WTC11 (cell line): ENCODE data around the gene HOXB3. TPM values are rescaled to one million over a fixed set of nuclear protein-coding genes. Genes with fewer than 3 reads are reported as not detected.

Source experiments
- ATAC-seq: fragments of 200-7000 bp; cut with Tn5 transposase; 2 replicates; pipeline ENCODE4 v1.10.0; 2021; ENCODE audit warnings: mild to moderate bottlenecking, moderate library complexity
- CTCF ChIA-PET: fragments of 300-600 bp; sonication (Branson Sonifier 250); formaldehyde crosslinking; loops from one replicate; lab custom pipeline; 2021; ENCODE audit warnings: antibody characterized with exemption; lab: Charles Lee
- POLR2A ChIA-PET: fragments of 350-600 bp; sonication (Branson Sonifier 250); formaldehyde crosslinking; loops from one replicate; lab custom pipeline; 2021; ENCODE audit warnings: antibody characterized with exemption; lab: Charles Lee
- DNase-seq: peaks from one replicate; pipeline ENCODE4 v3.0.0; 2021; ENCODE audit warnings: low spot score
- H3K27ac Mint-ChIP-seq: 2 replicates; pipeline ENCODE4 v1.8.0; 2021; ENCODE audit warnings: mixed read lengths
- H3K27me3 Mint-ChIP-seq: 2 replicates; pipeline ENCODE4 v1.8.0; 2021; ENCODE audit warnings: low read depth, mild to moderate bottlenecking, moderate library complexity, mixed read lengths
- H3K36me3 Mint-ChIP-seq: 2 replicates; pipeline ENCODE4 v1.8.0; 2021; ENCODE audit warnings: mixed read lengths
- H3K4me1 Mint-ChIP-seq: 2 replicates; pipeline ENCODE4 v1.8.0; 2022; ENCODE audit warnings: mixed read lengths
- H3K4me3 Mint-ChIP-seq: 2 replicates; pipeline ENCODE4 v1.8.0; 2021; ENCODE audit warnings: mild to moderate bottlenecking, moderate library complexity, mixed read lengths
- H3K9me3 Mint-ChIP-seq: 2 replicates; pipeline ENCODE4 v1.8.0; 2021; ENCODE audit warnings: mixed read lengths
- CREM ChIP-seq: sonication (generic); formaldehyde crosslinking; IDR thresholded peaks from 2 replicates; pipeline ENCODE4 v1.8.1; 2022; ENCODE audit warnings: mild to moderate bottlenecking, missing genetic modification reagents, moderate library complexity
- ESRRA ChIP-seq: sonication (generic); formaldehyde crosslinking; IDR thresholded peaks from 2 replicates; pipeline ENCODE4 v1.8.1; 2022; ENCODE audit warnings: mild to moderate bottlenecking, missing genetic modification reagents, borderline replicate concordance
- ETV6 ChIP-seq: sonication (generic); formaldehyde crosslinking; IDR thresholded peaks from 2 replicates; pipeline ENCODE4 v1.8.1; 2022; ENCODE audit warnings: mild to moderate bottlenecking, missing genetic modification reagents
- KAT7 ChIP-seq: sonication (generic); formaldehyde crosslinking; IDR thresholded peaks from 2 replicates; pipeline ENCODE4 v1.8.1; 2023; ENCODE audit warnings: missing genetic modification reagents, mild to moderate bottlenecking, borderline replicate concordance
- MXD4 ChIP-seq: fragments of 250-450 bp; sonication (Bioruptor Pico); IDR thresholded peaks from 2 replicates; pipeline ENCODE4 v1.8.0; 2021; ENCODE audit warnings: mild to moderate bottlenecking, moderate library complexity, borderline replicate concordance
- PRRX2 ChIP-seq: fragments of 250-450 bp; sonication (Bioruptor Pico); IDR thresholded peaks from 2 replicates; pipeline ENCODE4 v1.8.0; 2021; ENCODE audit warnings: mild to moderate bottlenecking
- ZBTB21 ChIP-seq: sonication (generic); formaldehyde crosslinking; IDR thresholded peaks from 2 replicates; pipeline ENCODE4 v1.8.1; 2023; ENCODE audit warnings: mild to moderate bottlenecking, missing genetic modification reagents, borderline replicate concordance
- ZNF317 ChIP-seq: sonication (generic); formaldehyde crosslinking; IDR thresholded peaks from 2 replicates; pipeline ENCODE4 v1.8.1; 2023; ENCODE audit warnings: low read depth, mild to moderate bottlenecking, moderate library complexity, missing genetic modification reagents, borderline replicate concordance
- ZNF396 ChIP-seq: fragments of 250-450 bp; sonication (Bioruptor Pico); IDR thresholded peaks from 2 replicates; pipeline ENCODE4 v1.8.0; 2021; ENCODE audit warnings: mild to moderate bottlenecking, moderate library complexity, borderline replicate concordance
- total RNA-seq: library from RNA; stranded (reverse); gene quantifications from 3 replicates; pipeline ENCODE4 v1.2.3, GENCODE V29; 2021
- TF ChIP-seq, protein P1 (sequence below): sonication (generic); formaldehyde crosslinking; IDR thresholded peaks from 2 replicates; pipeline ENCODE4 v1.8.0; 2022; ENCODE audit warnings: mild to moderate bottlenecking, missing genetic modification reagents
- TF ChIP-seq, protein P2 (sequence below): sonication (generic); formaldehyde crosslinking; IDR thresholded peaks from 2 replicates; pipeline ENCODE4 v1.8.0; 2023; ENCODE audit warnings: mild to moderate bottlenecking, missing genetic modification reagents
- TF ChIP-seq, protein P3 (sequence below): fragments of 200-600 bp; IDR thresholded peaks from 2 replicates; pipeline ENCODE4 v1.8.0; 2022; ENCODE audit warnings: antibody characterized with exemption
- TF ChIP-seq, protein P4 (sequence below): sonication (generic); formaldehyde crosslinking; IDR thresholded peaks from 2 replicates; pipeline ENCODE4 v1.8.1; 2022; ENCODE audit warnings: low read depth, mild to moderate bottlenecking, moderate library complexity, missing genetic modification reagents, borderline replicate concordance
- TF ChIP-seq, protein P5 (sequence below): sonication (generic); formaldehyde crosslinking; IDR thresholded peaks from 2 replicates; pipeline ENCODE4 v1.8.1; 2022; ENCODE audit warnings: low read depth, missing genetic modification reagents, borderline replicate concordance
- TF ChIP-seq, protein P6 (sequence below): fragments of 250-450 bp; sonication (Bioruptor Pico); IDR thresholded peaks from 2 replicates; pipeline ENCODE4 v2.1.2; 2022; ENCODE audit warnings: mild to moderate bottlenecking, moderate library complexity
- TF ChIP-seq, protein P7 (sequence below): fragments of 250-450 bp; sonication (Bioruptor Pico); IDR thresholded peaks from 2 replicates; pipeline ENCODE4 v1.8.0; 2021; ENCODE audit warnings: mild to moderate bottlenecking
- TF ChIP-seq, protein P8 (sequence below): sonication (generic); formaldehyde crosslinking; IDR thresholded peaks from 2 replicates; pipeline ENCODE4 v1.8.1; 2022; ENCODE audit warnings: mild to moderate bottlenecking, missing genetic modification reagents, moderate library complexity, borderline replicate concordance

Gene HOXB3
- total RNA-seq, 1 experiment from 2014 or later, result 0.09 TPM

DNA sequence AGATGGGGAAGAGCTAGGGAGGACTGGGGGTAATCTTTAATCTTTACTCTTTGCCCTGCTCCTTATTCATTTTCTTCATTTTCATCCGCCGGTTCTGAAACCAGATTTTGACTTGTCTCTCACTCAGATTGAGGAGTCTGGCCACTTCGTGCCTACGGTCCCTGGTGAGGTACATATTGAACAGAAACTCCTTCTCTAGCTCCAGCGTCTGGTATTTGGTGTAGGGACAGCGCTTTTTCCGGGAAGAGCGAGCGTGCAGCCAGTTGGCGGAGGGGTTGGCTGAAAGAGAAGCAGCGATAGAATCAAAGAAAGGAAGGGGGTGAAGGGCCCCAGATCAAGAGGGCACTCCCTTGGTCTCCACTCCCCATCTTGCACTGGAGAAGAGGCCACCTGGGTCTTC is 32.8 kb upstream of the HOXB3 start (continued):
- TF ChIP-seq, protein P1, sequence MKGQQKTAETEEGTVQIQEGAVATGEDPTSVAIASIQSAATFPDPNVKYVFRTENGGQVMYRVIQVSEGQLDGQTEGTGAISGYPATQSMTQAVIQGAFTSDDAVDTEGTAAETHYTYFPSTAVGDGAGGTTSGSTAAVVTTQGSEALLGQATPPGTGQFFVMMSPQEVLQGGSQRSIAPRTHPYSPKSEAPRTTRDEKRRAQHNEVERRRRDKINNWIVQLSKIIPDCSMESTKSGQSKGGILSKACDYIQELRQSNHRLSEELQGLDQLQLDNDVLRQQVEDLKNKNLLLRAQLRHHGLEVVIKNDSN (CRISPR knock-in tag), result no peak
- TF ChIP-seq, protein P2, sequence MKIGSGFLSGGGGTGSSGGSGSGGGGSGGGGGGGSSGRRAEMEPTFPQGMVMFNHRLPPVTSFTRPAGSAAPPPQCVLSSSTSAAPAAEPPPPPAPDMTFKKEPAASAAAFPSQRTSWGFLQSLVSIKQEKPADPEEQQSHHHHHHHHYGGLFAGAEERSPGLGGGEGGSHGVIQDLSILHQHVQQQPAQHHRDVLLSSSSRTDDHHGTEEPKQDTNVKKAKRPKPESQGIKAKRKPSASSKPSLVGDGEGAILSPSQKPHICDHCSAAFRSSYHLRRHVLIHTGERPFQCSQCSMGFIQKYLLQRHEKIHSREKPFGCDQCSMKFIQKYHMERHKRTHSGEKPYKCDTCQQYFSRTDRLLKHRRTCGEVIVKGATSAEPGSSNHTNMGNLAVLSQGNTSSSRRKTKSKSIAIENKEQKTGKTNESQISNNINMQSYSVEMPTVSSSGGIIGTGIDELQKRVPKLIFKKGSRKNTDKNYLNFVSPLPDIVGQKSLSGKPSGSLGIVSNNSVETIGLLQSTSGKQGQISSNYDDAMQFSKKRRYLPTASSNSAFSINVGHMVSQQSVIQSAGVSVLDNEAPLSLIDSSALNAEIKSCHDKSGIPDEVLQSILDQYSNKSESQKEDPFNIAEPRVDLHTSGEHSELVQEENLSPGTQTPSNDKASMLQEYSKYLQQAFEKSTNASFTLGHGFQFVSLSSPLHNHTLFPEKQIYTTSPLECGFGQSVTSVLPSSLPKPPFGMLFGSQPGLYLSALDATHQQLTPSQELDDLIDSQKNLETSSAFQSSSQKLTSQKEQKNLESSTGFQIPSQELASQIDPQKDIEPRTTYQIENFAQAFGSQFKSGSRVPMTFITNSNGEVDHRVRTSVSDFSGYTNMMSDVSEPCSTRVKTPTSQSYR (CRISPR knock-in tag), result no peak
- no peak for TF ChIP-seq PRRX2 (CRISPR knock-in tag)
- TF ChIP-seq CREM (CRISPR knock-in tag), result no peak
- no peak for TF ChIP-seq ZNF317

DNA sequence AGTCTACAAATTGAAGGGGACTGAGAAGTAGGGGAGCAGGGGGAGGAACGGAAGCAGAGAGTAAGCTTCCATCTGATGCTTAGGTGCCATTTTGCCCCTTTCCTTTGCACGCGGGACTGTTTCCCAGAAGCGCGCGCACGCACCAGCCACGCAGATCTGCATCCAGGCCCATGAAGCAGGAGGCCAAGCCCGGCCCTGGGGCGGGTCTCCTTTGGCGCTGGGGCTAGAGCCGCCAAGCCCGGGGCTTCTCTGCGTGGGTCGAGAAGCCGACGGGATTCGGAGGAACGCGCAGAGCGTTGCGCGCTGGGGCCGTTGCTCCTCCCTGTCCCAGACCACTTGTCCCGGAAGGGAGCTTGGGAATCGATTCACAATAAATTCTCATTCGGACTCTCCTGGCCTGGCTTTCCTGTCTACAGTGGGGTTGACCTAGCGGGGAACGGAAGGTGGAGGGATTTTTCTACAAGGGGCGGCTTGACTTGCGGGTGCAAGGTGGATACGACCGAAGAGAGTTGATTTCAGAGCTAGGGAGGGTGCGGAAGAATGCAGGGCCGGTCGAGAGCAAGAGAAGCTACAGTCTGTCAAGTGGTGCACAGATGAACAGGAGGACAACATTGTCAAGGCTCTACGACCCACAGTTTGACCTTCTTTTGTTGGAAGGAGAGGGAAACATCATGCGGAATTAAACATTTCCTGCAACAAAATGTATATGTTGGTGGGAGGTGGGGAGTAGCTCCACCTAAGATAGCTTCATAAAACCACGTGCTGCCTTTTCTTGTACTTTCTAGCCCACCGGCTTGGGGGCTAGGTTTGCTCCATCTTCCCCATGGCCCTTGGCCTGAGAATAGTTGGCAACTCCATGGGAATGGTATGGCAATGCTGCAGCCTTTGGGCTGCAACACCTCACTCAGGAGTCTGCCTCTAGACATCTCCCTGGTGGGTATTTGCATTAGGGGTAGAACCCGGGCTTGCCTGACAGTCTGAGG is 31.7 kb upstream of the HOXB3 start:
- peaks cover 25% of the 10 kb centered on the region for H3K4me1 Mint-ChIP-seq
- DNase-seq (no peak), ATAC-seq (no peak)
- ChIA-PET CTCF (interaction anchor here (0.9 to 4.1 kb wide), 4 partner anchors 15 to 341 kb away, joined by 3 to 27 read pairs (median 6); no protein-coding TSS in a partner anchor), POLR2A (no interaction called here)
- H3K9me3 Mint-ChIP-seq, result no peaks in the 10 kb centered on the region
- H3K27ac Mint-ChIP-seq, result no peak overlapping the region
- no peaks in the 10 kb centered on the region for H3K36me3 Mint-ChIP-seq
- peaks cover 100% of the 10 kb centered on the region; the same call in 1 of the 2 replicates for H3K27me3 Mint-ChIP-seq
- H3K4me3 Mint-ChIP-seq, result no peak overlapping the region
- TF ChIP-seq, protein P3, sequence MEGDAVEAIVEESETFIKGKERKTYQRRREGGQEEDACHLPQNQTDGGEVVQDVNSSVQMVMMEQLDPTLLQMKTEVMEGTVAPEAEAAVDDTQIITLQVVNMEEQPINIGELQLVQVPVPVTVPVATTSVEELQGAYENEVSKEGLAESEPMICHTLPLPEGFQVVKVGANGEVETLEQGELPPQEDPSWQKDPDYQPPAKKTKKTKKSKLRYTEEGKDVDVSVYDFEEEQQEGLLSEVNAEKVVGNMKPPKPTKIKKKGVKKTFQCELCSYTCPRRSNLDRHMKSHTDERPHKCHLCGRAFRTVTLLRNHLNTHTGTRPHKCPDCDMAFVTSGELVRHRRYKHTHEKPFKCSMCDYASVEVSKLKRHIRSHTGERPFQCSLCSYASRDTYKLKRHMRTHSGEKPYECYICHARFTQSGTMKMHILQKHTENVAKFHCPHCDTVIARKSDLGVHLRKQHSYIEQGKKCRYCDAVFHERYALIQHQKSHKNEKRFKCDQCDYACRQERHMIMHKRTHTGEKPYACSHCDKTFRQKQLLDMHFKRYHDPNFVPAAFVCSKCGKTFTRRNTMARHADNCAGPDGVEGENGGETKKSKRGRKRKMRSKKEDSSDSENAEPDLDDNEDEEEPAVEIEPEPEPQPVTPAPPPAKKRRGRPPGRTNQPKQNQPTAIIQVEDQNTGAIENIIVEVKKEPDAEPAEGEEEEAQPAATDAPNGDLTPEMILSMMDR, result no peak
- TF ChIP-seq ESRRA (CRISPR knock-in tag) (no peak), MXD4 (CRISPR knock-in tag) (no peak), KAT7 (CRISPR knock-in tag) (no peak), ZBTB21 (CRISPR knock-in tag) (no peak), ETV6 (no peak), ZNF396 (CRISPR knock-in tag) (no peak)
- TF ChIP-seq, protein P4, sequence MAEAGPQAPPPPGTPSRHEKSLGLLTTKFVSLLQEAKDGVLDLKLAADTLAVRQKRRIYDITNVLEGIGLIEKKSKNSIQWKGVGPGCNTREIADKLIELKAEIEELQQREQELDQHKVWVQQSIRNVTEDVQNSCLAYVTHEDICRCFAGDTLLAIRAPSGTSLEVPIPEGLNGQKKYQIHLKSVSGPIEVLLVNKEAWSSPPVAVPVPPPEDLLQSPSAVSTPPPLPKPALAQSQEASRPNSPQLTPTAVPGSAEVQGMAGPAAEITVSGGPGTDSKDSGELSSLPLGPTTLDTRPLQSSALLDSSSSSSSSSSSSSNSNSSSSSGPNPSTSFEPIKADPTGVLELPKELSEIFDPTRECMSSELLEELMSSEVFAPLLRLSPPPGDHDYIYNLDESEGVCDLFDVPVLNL, result no peak
- TF ChIP-seq, protein P5, sequence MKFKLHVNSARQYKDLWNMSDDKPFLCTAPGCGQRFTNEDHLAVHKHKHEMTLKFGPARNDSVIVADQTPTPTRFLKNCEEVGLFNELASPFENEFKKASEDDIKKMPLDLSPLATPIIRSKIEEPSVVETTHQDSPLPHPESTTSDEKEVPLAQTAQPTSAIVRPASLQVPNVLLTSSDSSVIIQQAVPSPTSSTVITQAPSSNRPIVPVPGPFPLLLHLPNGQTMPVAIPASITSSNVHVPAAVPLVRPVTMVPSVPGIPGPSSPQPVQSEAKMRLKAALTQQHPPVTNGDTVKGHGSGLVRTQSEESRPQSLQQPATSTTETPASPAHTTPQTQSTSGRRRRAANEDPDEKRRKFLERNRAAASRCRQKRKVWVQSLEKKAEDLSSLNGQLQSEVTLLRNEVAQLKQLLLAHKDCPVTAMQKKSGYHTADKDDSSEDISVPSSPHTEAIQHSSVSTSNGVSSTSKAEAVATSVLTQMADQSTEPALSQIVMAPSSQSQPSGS (CRISPR knock-in tag), result no peak
- TF ChIP-seq, protein P6, sequence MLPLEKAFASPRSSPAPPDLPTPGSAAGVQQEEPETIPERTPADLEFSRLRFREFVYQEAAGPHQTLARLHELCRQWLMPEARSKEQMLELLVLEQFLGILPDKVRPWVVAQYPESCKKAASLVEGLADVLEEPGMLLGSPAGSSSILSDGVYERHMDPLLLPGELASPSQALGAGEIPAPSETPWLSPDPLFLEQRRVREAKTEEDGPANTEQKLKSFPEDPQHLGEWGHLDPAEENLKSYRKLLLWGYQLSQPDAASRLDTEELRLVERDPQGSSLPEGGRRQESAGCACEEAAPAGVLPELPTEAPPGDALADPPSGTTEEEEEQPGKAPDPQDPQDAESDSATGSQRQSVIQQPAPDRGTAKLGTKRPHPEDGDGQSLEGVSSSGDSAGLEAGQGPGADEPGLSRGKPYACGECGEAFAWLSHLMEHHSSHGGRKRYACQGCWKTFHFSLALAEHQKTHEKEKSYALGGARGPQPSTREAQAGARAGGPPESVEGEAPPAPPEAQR, result no peak
- TF ChIP-seq, protein P7, sequence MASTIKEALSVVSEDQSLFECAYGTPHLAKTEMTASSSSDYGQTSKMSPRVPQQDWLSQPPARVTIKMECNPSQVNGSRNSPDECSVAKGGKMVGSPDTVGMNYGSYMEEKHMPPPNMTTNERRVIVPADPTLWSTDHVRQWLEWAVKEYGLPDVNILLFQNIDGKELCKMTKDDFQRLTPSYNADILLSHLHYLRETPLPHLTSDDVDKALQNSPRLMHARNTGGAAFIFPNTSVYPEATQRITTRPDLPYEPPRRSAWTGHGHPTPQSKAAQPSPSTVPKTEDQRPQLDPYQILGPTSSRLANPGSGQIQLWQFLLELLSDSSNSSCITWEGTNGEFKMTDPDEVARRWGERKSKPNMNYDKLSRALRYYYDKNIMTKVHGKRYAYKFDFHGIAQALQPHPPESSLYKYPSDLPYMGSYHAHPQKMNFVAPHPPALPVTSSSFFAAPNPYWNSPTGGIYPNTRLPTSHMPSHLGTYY (CRISPR knock-in tag), result no peak
- TF ChIP-seq, protein P8, sequence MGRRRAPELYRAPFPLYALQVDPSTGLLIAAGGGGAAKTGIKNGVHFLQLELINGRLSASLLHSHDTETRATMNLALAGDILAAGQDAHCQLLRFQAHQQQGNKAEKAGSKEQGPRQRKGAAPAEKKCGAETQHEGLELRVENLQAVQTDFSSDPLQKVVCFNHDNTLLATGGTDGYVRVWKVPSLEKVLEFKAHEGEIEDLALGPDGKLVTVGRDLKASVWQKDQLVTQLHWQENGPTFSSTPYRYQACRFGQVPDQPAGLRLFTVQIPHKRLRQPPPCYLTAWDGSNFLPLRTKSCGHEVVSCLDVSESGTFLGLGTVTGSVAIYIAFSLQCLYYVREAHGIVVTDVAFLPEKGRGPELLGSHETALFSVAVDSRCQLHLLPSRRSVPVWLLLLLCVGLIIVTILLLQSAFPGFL (CRISPR knock-in tag), result no peak
